Memory B cell (primary cell): ENCODE results near the gene AP3S2.
A peak's percentile ranks its signal among the peaks of the same experiment; 100 is the strongest.

ENCODE experiments used
- ATAC-seq: fragments of 150-1000 bp; cut with Tn5 transposase; 2 replicates; pipeline ENCODE4 v1.10.0; 2021; ENCODE audit warnings: low read depth, mild to moderate bottlenecking, moderate library complexity
- DNase-seq, 2 donors: peaks; one replicate each; pipeline ENCODE4 v3.0.0; 2022; ENCODE audit warnings: low spot score in 2 of 2
- H3K27ac Mint-ChIP-seq: one replicate; pipeline ENCODE4 v1.8.0; 2022; ENCODE audit warnings: mild to moderate bottlenecking, moderate library complexity, mixed read lengths
- H3K27me3 Mint-ChIP-seq: one replicate; pipeline ENCODE4 v1.8.0; 2022; ENCODE audit warnings: mixed read lengths
- H3K36me3 Mint-ChIP-seq: one replicate; pipeline ENCODE4 v1.8.0; 2022; ENCODE audit warnings: mild to moderate bottlenecking, mixed read lengths
- H3K4me1 Mint-ChIP-seq: one replicate; pipeline ENCODE4 v1.8.0; 2022; ENCODE audit warnings: mixed read lengths
- H3K4me3 Mint-ChIP-seq: one replicate; pipeline ENCODE4 v1.8.0; 2022; ENCODE audit warnings: mild to moderate bottlenecking, moderate library complexity, mixed read lengths
- H3K9me3 Mint-ChIP-seq: one replicate; pipeline ENCODE4 v1.8.0; 2022; ENCODE audit warnings: mixed read lengths

The AP3S2 gene

GRCh38 chr15:89828281-89829145 is 65.3 kb downstream of the AP3S2 start:
- Mint-ChIP-seq H3K27ac (no peak overlapping the region), H3K27me3 (peaks cover 6% of the 10 kb centered on the region), H3K4me1 (peaks cover 14% of the 10 kb centered on the region), H3K9me3 (no peaks in the 10 kb centered on the region), H3K36me3 (peaks cover 6% of the 10 kb centered on the region), H3K4me3 (no peak overlapping the region)
- DNase-seq (no peak), ATAC-seq (no peak)

- H3K36me3 Mint-ChIP-seq: peaks cover 1% of the 10 kb centered on the region
- peaks cover 14% of the 10 kb centered on the region for H3K4me1 Mint-ChIP-seq
- no peak overlapping the region for H3K27ac Mint-ChIP-seq
- no peak overlapping the region for H3K4me3 Mint-ChIP-seq
- ATAC-seq (no peak), DNase-seq (no peak)
- peaks cover 6% of the 10 kb centered on the region for H3K27me3 Mint-ChIP-seq
- no peaks in the 10 kb centered on the region for H3K9me3 Mint-ChIP-seq
Measured at GRCh38 chr15:89827829-89828228, 66.0 kb downstream of the AP3S2 start.

- H3K27me3 Mint-ChIP-seq: peaks cover 14% of the 10 kb centered on the region
- ATAC-seq (no peak), DNase-seq (no peak)
- H3K36me3 Mint-ChIP-seq: peaks cover under 1% of the 10 kb centered on the region
- no peak overlapping the region for H3K27ac Mint-ChIP-seq
- no peak overlapping the region for H3K4me3 Mint-ChIP-seq
- no peaks in the 10 kb centered on the region for H3K9me3 Mint-ChIP-seq
- peaks cover 14% of the 10 kb centered on the region for H3K4me1 Mint-ChIP-seq
Measured at GRCh38 chr15:89826671-89827655, 66.8 kb downstream of the AP3S2 start.

GRCh38 chr15:89825271-89825940 is 68.4 kb downstream of the AP3S2 start:
- peaks cover 14% of the 10 kb centered on the region for H3K4me1 Mint-ChIP-seq

GRCh38 chr15:89824607-89824867 is 69.3 kb downstream of the AP3S2 start:
- Mint-ChIP-seq H3K4me3 (no peak overlapping the region), H3K27ac (no peak overlapping the region), H3K4me1 (peaks cover 10% of the 10 kb centered on the region), H3K27me3 (peaks cover 14% of the 10 kb centered on the region), H3K36me3 (no peaks in the 10 kb centered on the region), H3K9me3 (no peaks in the 10 kb centered on the region)
- ATAC-seq (no peak), DNase-seq (no peak)

More at GRCh38 chr15:89825271-89825940, 68.4 kb downstream of the AP3S2 start:
- ATAC-seq: peak; percentile 84
- Mint-ChIP-seq H3K27me3 (peaks cover 14% of the 10 kb centered on the region), H3K27ac (no peak overlapping the region), H3K4me3 (no peak overlapping the region), H3K36me3 (no peaks in the 10 kb centered on the region), H3K9me3 (no peaks in the 10 kb centered on the region)
- DNase-seq: no peak

- H3K9me3 Mint-ChIP-seq: no peaks in the 10 kb centered on the region
- DNase-seq: no peak
- peaks cover 10% of the 10 kb centered on the region for H3K4me1 Mint-ChIP-seq
- no peak overlapping the region for H3K4me3 Mint-ChIP-seq
- H3K36me3 Mint-ChIP-seq: no peaks in the 10 kb centered on the region
- no peak overlapping the region for H3K27ac Mint-ChIP-seq
- no peak for ATAC-seq
- peaks cover 16% of the 10 kb centered on the region for H3K27me3 Mint-ChIP-seq
Measured at GRCh38 chr15:89823836-89824606, 69.8 kb downstream of the AP3S2 start.

GRCh38 chr15:89822951-89823711 is 70.7 kb downstream of the AP3S2 start:
- Mint-ChIP-seq H3K27me3 (peaks cover 16% of the 10 kb centered on the region), H3K27ac (no peak overlapping the region), H3K4me3 (no peak overlapping the region), H3K9me3 (no peaks in the 10 kb centered on the region), H3K36me3 (no peaks in the 10 kb centered on the region), H3K4me1 (peaks cover 10% of the 10 kb centered on the region)
- ATAC-seq: no peak
- DNase-seq: no peak

GRCh38 chr15:89822611-89822950 is 71.2 kb downstream of the AP3S2 start:
- Mint-ChIP-seq H3K4me1 (peaks cover 10% of the 10 kb centered on the region), H3K36me3 (no peaks in the 10 kb centered on the region), H3K27ac (no peak overlapping the region), H3K4me3 (no peak overlapping the region), H3K9me3 (no peaks in the 10 kb centered on the region), H3K27me3 (peaks cover 16% of the 10 kb centered on the region)
- ATAC-seq (no peak), DNase-seq (no peak)

- DNase-seq (no peak), ATAC-seq (peak; percentile 42)
- no peaks in the 10 kb centered on the region for H3K9me3 Mint-ChIP-seq
- no peak overlapping the region for H3K27ac Mint-ChIP-seq
- H3K27me3 Mint-ChIP-seq: peaks cover 16% of the 10 kb centered on the region
- H3K4me1 Mint-ChIP-seq: peaks cover 10% of the 10 kb centered on the region
- H3K36me3 Mint-ChIP-seq: no peaks in the 10 kb centered on the region
- H3K4me3 Mint-ChIP-seq: no peak overlapping the region
Measured at GRCh38 chr15:89822026-89822425, 71.8 kb downstream of the AP3S2 start.

GRCh38 chr15:89820666-89821611 is 72.9 kb downstream of the AP3S2 start:
- Mint-ChIP-seq H3K4me1 (peaks cover 10% of the 10 kb centered on the region), H3K9me3 (no peaks in the 10 kb centered on the region), H3K36me3 (peaks cover 3% of the 10 kb centered on the region), H3K4me3 (no peak overlapping the region), H3K27me3 (peaks cover 24% of the 10 kb centered on the region), H3K27ac (no peak overlapping the region)
- DNase-seq: no peak
- ATAC-seq: no peak

GRCh38 chr15:89818287-89818686 is 75.5 kb downstream of the AP3S2 start:
- no peaks in the 10 kb centered on the region for H3K9me3 Mint-ChIP-seq
- peaks cover 3% of the 10 kb centered on the region for H3K36me3 Mint-ChIP-seq
- DNase-seq: no peak
- no peak for ATAC-seq
- peaks cover 2% of the 10 kb centered on the region for H3K4me1 Mint-ChIP-seq
- no peak overlapping the region for H3K27ac Mint-ChIP-seq
- peaks cover 27% of the 10 kb centered on the region for H3K27me3 Mint-ChIP-seq
- H3K4me3 Mint-ChIP-seq: no peak overlapping the region

- H3K4me3 Mint-ChIP-seq: no peak overlapping the region
- H3K9me3 Mint-ChIP-seq: no peaks in the 10 kb centered on the region
- no peak for DNase-seq
- H3K4me1 Mint-ChIP-seq: peaks cover 2% of the 10 kb centered on the region
- peaks cover 3% of the 10 kb centered on the region for H3K36me3 Mint-ChIP-seq
- H3K27me3 Mint-ChIP-seq: peaks cover 27% of the 10 kb centered on the region
- H3K27ac Mint-ChIP-seq: no peak overlapping the region
- no peak for ATAC-seq
Measured at GRCh38 chr15:89817701-89818280, 76.0 kb downstream of the AP3S2 start.
